HCT116 (cell line): ENCODE data around the gene MBD3L3. TPM values are rescaled to one million over a fixed set of nuclear protein-coding genes. Genes with fewer than 3 reads are reported as not detected.
"Not testable (repeated sequence)": the region's sequence is repeated elsewhere in the genome, so short reads cannot be mapped to it uniquely, and the experiment has no call there.

Source experiments
- ATAC-seq: fragments of 200-7000 bp; cut with Tn5 transposase; 2 replicates; pipeline ENCODE4 v1.9.1; 2020; ENCODE audit warnings: mild to moderate bottlenecking, moderate library complexity
- BruUV-seq: library from RNA; stranded (reverse); fragments of 400-500 nt; replicated peaks from 2 replicates; lab custom pipeline; 2021; lab: Mats Ljungman, UMichigan
- CTCF ChIA-PET: fragments of 300-600 bp; sonication (Branson Sonifier 250); formaldehyde crosslinking; loops from one replicate; lab custom pipeline; 2021; ENCODE audit warnings: antibody characterized with exemption; lab: Charles Lee
- POLR2A ChIA-PET: fragments of 300-600, 350-600 bp; sonication (Branson Sonifier 250); formaldehyde crosslinking; loops from one replicate; lab custom pipeline; 2021; ENCODE audit warnings: antibody characterized with exemption; lab: Charles Lee
- RAD21 ChIA-PET, 2 experiments: fragments of 300-600 bp; sonication (Branson Sonifier 250); formaldehyde crosslinking; loops; one replicate each; lab custom pipeline; 2023; ENCODE audit warnings: low total read pairs in 2 of 2; ENCODE audit not compliant: uncharacterized antibody in 2 of 2, unreplicated experiment in 2 of 2, low non-redundant PET in 1 of 2; lab: Charles Lee
- DNase-seq: peaks from one replicate; pipeline ENCODE4 v3.0.0-alpha.2; 2010; ENCODE audit warnings: low read depth, low spot score
- H2AFZ ChIP-seq: fragments of 200-600 bp; shearing (Covaris generic), sonication (generic); 2 replicates; pipeline ENCODE4 v1.6.1; 2017; ENCODE audit warnings: low read depth, mixed run types, mixed read lengths, antibody characterized with exemption, low read length; ENCODE audit not compliant: poor library complexity, severe bottlenecking
- H3K27ac ChIP-seq: 2 replicates; pipeline ENCODE4 v1.5.1; 2012; ENCODE audit warnings: low read depth, low read length
- H3K27me3 ChIP-seq: fragments of 200-600 bp; sonication (generic); 2 replicates; pipeline ENCODE4 v1.6.1; 2016; ENCODE audit warnings: mixed run types, low read length, mixed read lengths; ENCODE audit not compliant: insufficient read depth
- H3K36me3 ChIP-seq, 2 experiments: fragments of 200-500 bp in 1 of 2; fragments of 200-600 bp in 1 of 2; sonication (Bioruptor generic) in 1 of 2; sonication (generic) in 1 of 2; 2 replicates each; pipeline versions ENCODE4 v1.5.1 to v1.6.1; 2014 to 2016; ENCODE audit warnings: low read length in 2 of 2, inconsistent platforms in 1 of 2, mixed read lengths in 1 of 2, mixed run types in 1 of 2; ENCODE audit not compliant: insufficient read depth in 2 of 2, control insufficient read depth in 1 of 2
- H3K4me1 ChIP-seq, 2 experiments: fragments of 200-600 bp in 1 of 2; sonication (generic) in 1 of 2; 2 replicates each; pipeline versions ENCODE4 v1.5.1 to v1.6.1; 2012 to 2017; ENCODE audit warnings: low read length in 2 of 2, inconsistent platforms in 1 of 2, mild to moderate bottlenecking in 1 of 2, mixed read lengths in 1 of 2, mixed run types in 1 of 2, moderate library complexity in 1 of 2; ENCODE audit not compliant: insufficient read depth in 2 of 2, control insufficient read depth in 1 of 2
- H3K4me2 ChIP-seq: fragments of 200-600 bp; sonication (generic); 2 replicates; pipeline ENCODE4 v1.6.1; 2017; ENCODE audit warnings: mixed run types, low read length, mixed read lengths
- H3K4me3 ChIP-seq, 2 experiments: fragments of 200-600 bp in 1 of 2; sonication (generic) in 1 of 2; replicated peaks in 1 of 2; 2 replicates each; pipeline ENCODE4 v1.5.1; 2011 to 2016; ENCODE audit warnings: low read length in 2 of 2, control low read depth in 1 of 2, low read depth in 1 of 2, mild to moderate bottlenecking in 1 of 2, mixed read lengths in 1 of 2, mixed run types in 1 of 2
- H3K79me2 ChIP-seq: fragments of 200-600 bp; sonication (generic); 2 replicates; pipeline ENCODE4 v1.6.1; 2017; ENCODE audit warnings: mild to moderate bottlenecking, mixed run types, low read length, moderate library complexity, mixed read lengths; ENCODE audit not compliant: insufficient read depth
- H3K9ac ChIP-seq: fragments of 200-600 bp; sonication (generic); 2 replicates; pipeline ENCODE4 v1.6.1; 2016; ENCODE audit warnings: low read length, mixed read lengths
- H3K9me2 ChIP-seq: fragments of 200-600 bp; sonication (generic), shearing (Covaris generic); 2 replicates; pipeline ENCODE4 v1.6.1; 2017; ENCODE audit warnings: mixed run types, mild to moderate bottlenecking, moderate library complexity; ENCODE audit not compliant: insufficient read depth
- H3K9me3 ChIP-seq, 2 experiments: fragments of 200-500 bp in 1 of 2; fragments of 200-600 bp in 1 of 2; sonication (Bioruptor generic) in 1 of 2; sonication (generic) in 1 of 2; 2 replicates each; pipeline ENCODE4 v1.6.1; 2014 to 2017; ENCODE audit warnings: low read length in 2 of 2, mixed read lengths in 2 of 2, inconsistent platforms in 1 of 2, low read depth in 1 of 2, mild to moderate bottlenecking in 1 of 2, mixed run types in 1 of 2, moderate library complexity in 1 of 2; ENCODE audit not compliant: control insufficient read depth in 1 of 2, insufficient read depth in 1 of 2
- H4K20me1 ChIP-seq: fragments of 200-600 bp; sonication (generic), shearing (Covaris generic); 2 replicates; pipeline ENCODE4 v1.6.1; 2017; ENCODE audit warnings: mixed run types, mild to moderate bottlenecking, moderate library complexity; ENCODE audit not compliant: insufficient read depth
- CBX3 ChIP-seq: IDR thresholded peaks from 2 replicates; pipeline ENCODE4 v1.6.1; 2012; ENCODE audit warnings: low read depth
- CEBPB ChIP-seq: IDR thresholded peaks from 2 replicates; pipeline ENCODE4 v1.6.1; 2012; ENCODE audit warnings: low read depth
- EZH2phosphoT487 ChIP-seq: fragments of 200-600 bp; IDR thresholded peaks from 2 replicates; pipeline ENCODE4 v1.6.1; 2018; ENCODE audit warnings: antibody characterized with exemption, borderline replicate concordance
- FOSL1 ChIP-seq: IDR thresholded peaks from 2 replicates; pipeline ENCODE4 v1.6.1; 2012; ENCODE audit warnings: low read depth
- POLR2A ChIP-seq: IDR thresholded peaks from 2 replicates; pipeline ENCODE4 v1.7.0; 2011; ENCODE audit warnings: borderline replicate concordance; ENCODE audit not compliant: insufficient read depth, insufficient read length; ENCODE audit errors: extremely low read depth
- POLR2AphosphoS5 ChIP-seq: IDR thresholded peaks from 2 replicates; pipeline ENCODE4 v1.6.1; 2011; ENCODE audit warnings: mild to moderate bottlenecking, low read depth, low read length, moderate library complexity
- RAD21 ChIP-seq: IDR thresholded peaks from 2 replicates; pipeline ENCODE4 v1.6.1; 2012; ENCODE audit warnings: low read depth, mild to moderate bottlenecking
- SIN3A ChIP-seq: IDR thresholded peaks from 2 replicates; pipeline ENCODE4 v1.6.1; 2012; ENCODE audit warnings: low read depth
- SRF ChIP-seq: IDR thresholded peaks from 2 replicates; pipeline ENCODE4 v1.6.1; 2012; ENCODE audit warnings: low read depth
- TCF7L2 ChIP-seq: IDR thresholded peaks from 2 replicates; pipeline ENCODE4 v1.7.0; 2011; ENCODE audit warnings: borderline replicate concordance, inconsistent platforms; ENCODE audit not compliant: insufficient read depth, insufficient read length; ENCODE audit errors: extremely low read depth
- YY1 ChIP-seq: IDR thresholded peaks from 2 replicates; pipeline ENCODE4 v1.6.1; 2011; ENCODE audit warnings: low read length, low read depth, moderate library complexity, mild to moderate bottlenecking; ENCODE audit not compliant: insufficient replicate concordance; ENCODE audit errors: extremely low read depth
- intact Hi-C: fragments of 100-400 bp; cut with micrococcal nuclease; formaldehyde crosslinking; loops from 2 replicates; pipeline ENCODE4 v1.10.0; 2022
- total RNA-seq: library from RNA; stranded (reverse); gene quantifications from one replicate; pipeline ENCODE4 v1.2.1, GENCODE V29; 2021; ENCODE audit not compliant: unreplicated experiment
- TF ChIP-seq, protein P1 (sequence below): IDR thresholded peaks from 2 replicates; pipeline ENCODE4 v1.6.1; 2011; ENCODE audit warnings: mild to moderate bottlenecking, low read length, moderate library complexity; ENCODE audit not compliant: insufficient replicate concordance; ENCODE audit errors: extremely low read depth

The MBD3L3 gene
- total RNA-seq, 1 experiment from 2014 or later = not detected

DNA sequence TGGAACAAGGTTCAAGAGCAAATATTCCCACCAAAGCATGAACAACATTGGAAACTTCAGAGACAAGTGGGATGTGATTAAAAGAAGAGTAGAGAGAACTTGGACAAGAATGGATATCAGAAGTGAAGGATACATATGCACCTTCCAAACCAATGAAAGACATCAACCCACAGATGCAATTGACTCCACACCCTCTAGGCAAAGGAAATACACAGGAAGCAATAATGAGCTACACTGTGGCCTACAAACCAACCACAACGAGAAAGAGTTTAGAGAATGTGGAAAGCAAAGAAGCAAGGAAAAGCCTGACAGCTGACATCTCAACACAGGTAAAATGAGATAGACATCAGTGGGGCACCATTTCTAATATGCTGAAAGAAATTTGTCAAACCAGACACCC lies 29.7 kb downstream of the MBD3L3 start:
- DNase-seq, POLR2A ChIA-PET: not testable (repeated sequence)

DNA sequence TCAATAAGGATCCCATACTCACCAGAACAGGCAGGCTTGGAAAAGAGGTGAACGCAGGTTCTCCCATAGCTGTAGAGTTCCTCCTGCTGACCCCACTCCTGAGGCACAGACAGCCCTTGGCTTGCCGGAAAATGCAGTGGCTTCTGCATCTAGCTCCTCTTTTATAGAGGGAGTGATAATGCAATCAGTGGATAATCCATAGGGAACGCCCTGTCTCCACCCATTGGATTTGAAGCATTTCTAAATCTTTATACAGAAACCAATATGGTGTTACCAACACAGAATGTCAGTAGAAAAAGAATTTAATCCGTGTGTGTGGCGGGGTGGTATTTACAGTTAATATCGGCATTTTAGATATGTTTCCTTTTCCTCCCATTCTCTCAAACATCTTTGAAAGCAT lies 37.1 kb downstream of the MBD3L3 start, which contains the start of gene MBD3L2B:
Gene MBD3L2B (minus strand): TSS at position 101 of the 400 bp plus-strand sequence. CDS start 34 bp downstream, at position 67.
- RAD21 ChIA-PET, CTCF ChIA-PET: not testable (repeated sequence)

More for the DNA sequence above, 29.7 kb downstream of the MBD3L3 start:
- H3K9me3 ChIP-seq, CTCF ChIA-PET, H3K4me2 ChIP-seq, H3K4me1 ChIP-seq, H4K20me1 ChIP-seq, H3K4me3 ChIP-seq, H3K36me3 ChIP-seq, H3K9ac ChIP-seq, H3K27ac ChIP-seq, BruUV-seq, H2AFZ ChIP-seq, H3K79me2 ChIP-seq, ATAC-seq, intact Hi-C loops, H3K9me2 ChIP-seq, H3K27me3 ChIP-seq, RAD21 ChIA-PET: not testable (repeated sequence)

DNA sequence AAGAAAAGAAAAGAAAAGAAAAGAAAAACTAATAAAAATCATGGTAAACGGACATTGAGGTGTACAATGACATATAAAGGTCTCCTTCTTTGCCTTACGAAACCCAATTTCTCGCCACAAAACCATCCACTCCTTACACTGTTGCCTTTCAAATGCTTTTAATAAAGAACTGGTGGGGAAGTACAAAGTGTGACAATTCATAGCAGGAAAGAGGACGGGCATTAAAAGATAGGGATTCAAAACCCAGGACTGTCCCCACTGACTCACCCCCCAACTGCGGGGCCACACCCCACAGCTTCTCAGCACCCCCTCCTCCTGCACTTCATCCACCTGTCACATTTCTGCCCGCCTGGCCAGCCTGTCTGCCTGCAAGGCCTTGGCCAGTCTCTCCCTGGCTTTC lies 39.6 kb downstream of the MBD3L3 start:
- Histone ChIP-seq H3K36me3 (no peaks in the 10 kb centered on the region), H3K9me3 (no peaks in the 10 kb centered on the region), H3K27me3 (no peaks in the 10 kb centered on the region), H3K9ac (no peak overlapping the region), H3K79me2 (no peaks in the 10 kb centered on the region), H3K4me1 (no peaks in the 10 kb centered on the region), H3K27ac (no peak overlapping the region), H3K4me3 (no peak overlapping the region), H2AFZ (no peak overlapping the region), H3K4me2 (no peak overlapping the region), H4K20me1 (no peaks in the 10 kb centered on the region), H3K9me2 (no peaks in the 10 kb centered on the region)
- no TSS peak for BruUV-seq
- no peak for DNase-seq
- RAD21 ChIA-PET = no interaction called here
- intact Hi-C loops = no loop called here
- CTCF ChIA-PET = no interaction called here
- POLR2A ChIA-PET = no interaction called here
- no peak for ATAC-seq
- TF ChIP-seq CEBPB = no peak
- no peak for TF ChIP-seq RAD21
- no peak for TF ChIP-seq TCF7L2
- TF ChIP-seq SIN3A = no peak
- TF ChIP-seq FOSL1 = no peak
- TF ChIP-seq CBX3 = no peak
- TF ChIP-seq SRF = no peak
- TF ChIP-seq EZH2phosphoT487 = no peak
- TF ChIP-seq POLR2AphosphoS5 = no peak
- TF ChIP-seq, protein P1, sequence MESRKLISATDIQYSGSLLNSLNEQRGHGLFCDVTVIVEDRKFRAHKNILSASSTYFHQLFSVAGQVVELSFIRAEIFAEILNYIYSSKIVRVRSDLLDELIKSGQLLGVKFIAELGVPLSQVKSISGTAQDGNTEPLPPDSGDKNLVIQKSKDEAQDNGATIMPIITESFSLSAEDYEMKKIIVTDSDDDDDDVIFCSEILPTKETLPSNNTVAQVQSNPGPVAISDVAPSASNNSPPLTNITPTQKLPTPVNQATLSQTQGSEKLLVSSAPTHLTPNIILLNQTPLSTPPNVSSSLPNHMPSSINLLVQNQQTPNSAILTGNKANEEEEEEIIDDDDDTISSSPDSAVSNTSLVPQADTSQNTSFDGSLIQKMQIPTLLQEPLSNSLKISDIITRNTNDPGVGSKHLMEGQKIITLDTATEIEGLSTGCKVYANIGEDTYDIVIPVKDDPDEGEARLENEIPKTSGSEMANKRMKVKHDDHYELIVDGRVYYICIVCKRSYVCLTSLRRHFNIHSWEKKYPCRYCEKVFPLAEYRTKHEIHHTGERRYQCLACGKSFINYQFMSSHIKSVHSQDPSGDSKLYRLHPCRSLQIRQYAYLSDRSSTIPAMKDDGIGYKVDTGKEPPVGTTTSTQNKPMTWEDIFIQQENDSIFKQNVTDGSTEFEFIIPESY = no peak
- no peak for TF ChIP-seq POLR2A
- TF ChIP-seq YY1 = no peak

More for the DNA sequence above, 37.1 kb downstream of the MBD3L3 start, which contains the start of gene MBD3L2B:
- H3K4me2 ChIP-seq, H3K4me3 ChIP-seq, H3K27ac ChIP-seq, H3K9ac ChIP-seq, H3K27me3 ChIP-seq, BruUV-seq, H3K9me2 ChIP-seq, H4K20me1 ChIP-seq, H3K79me2 ChIP-seq, ATAC-seq, POLR2A ChIA-PET, H3K4me1 ChIP-seq, H3K36me3 ChIP-seq, DNase-seq, intact Hi-C loops, H3K9me3 ChIP-seq, H2AFZ ChIP-seq: not testable (repeated sequence)
